ENCODE results near the gene EREG.

Gene EREG

DNA sequence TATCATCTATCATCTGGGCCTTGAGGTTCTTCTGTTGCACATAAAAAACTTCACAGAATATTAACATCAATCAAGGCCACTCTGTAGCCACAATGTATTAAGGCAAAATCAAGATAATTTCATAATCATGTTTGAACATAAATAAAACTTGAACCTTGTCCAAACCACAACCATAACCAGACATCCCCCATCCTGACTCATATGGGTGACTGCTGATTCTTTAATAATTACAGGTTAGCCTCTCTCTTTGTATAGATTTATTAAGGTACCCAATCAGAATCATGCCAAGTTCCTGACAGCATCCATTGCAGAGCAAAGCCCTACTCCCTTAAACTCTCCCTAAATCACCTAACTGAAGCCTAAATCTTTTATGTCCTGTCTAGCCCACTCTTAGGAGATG, 63.3 kb downstream of the EREG start:
- no peak for DNase-seq (ENCODE audit: low read depth in 2 of 2)

GRCh38 chr4:74431113-74431826, 66.3 kb downstream of the EREG start:
- DNase-seq (ENCODE audit: low read depth in 2 of 2) = no peak

- no peak for DNase-seq (ENCODE audit: low read depth in 2 of 2)
Measured at GRCh38 chr4:74433043-74433442, 68.1 kb downstream of the EREG start.

DNA sequence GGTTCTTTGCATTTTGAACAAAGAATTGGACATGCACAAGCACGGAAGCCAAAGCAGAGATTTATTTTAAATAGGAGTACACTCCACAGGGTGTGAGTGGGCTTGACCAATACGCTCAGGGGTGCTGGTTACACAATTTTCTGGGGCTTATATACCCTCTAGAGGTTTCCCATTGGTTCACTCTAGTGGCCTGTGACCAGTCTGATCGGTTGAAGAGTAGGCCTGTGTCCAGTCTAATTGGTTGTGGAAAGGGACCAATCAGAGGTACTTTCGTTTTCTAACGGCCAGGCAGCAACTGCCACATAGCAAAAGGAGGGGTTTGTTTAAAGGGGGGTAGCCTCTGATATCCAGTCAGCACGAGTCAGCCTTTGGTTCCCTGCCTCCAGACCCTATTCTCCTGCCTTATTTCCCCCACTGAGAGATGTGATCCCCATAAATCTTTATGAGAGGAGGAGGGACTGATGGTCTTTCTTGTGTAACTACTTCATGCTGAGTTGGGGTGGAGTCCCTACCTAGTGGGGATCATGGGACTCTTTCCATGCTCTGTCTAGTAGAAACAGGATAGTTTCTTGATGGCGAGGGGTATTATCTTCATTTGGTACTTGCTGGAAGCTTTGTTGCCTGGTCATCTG, 68.7 kb downstream of the EREG start:
- DNase-seq (ENCODE audit: low read depth in 2 of 2) = no peak

- no peak for DNase-seq (ENCODE audit: low read depth in 2 of 2)
Measured at GRCh38 chr4:74435296-74435695, 70.4 kb downstream of the EREG start.

DNA sequence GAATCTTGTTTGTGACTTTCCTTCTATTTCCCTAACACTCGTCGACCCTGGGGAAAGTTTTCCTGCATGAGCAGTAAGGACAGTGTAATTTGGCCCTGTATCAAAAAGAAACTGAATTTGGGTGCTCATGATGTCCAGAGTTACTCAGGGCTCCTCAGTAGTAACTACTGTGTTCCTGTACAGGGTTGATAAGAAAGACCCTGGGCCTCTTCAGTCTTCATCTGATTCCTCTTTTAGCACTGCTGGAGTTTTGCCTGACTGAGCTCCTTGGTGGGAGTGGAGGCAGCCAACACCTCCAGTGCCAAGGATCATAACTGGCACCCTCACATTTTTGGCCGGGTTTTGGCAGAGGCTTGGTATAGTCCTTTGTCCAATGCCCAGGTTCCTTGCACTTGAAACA, 72.9 kb downstream of the EREG start:
- DNase-seq (ENCODE audit: low read depth in 2 of 2) = no peak
